GM19468 (cell line): ENCODE data around the gene HDGFL3.
"Not testable (repeated sequence)": the region's sequence is repeated elsewhere in the genome, so short reads cannot be mapped to it uniquely, and the experiment has no call there.

ENCODE experiments used
- ATAC-seq: cut with Tn5 transposase; IDR thresholded peaks from one replicate; pipeline ENCODE4 v1.9.1; 2021; ENCODE audit warnings: mild to moderate bottlenecking, moderate library complexity, moderate number of reproducible peaks; ENCODE audit not compliant: unreplicated experiment; ENCODE audit errors: extremely low read depth

HDGFL3 gene

GRCh38 chr15:83198476-83198875 lies 9.1 kb downstream of the HDGFL3 start:
- no peak for ATAC-seq

GRCh38 chr15:83194528-83194927 lies 13.1 kb downstream of the HDGFL3 start:
- no peak for ATAC-seq

GRCh38 chr15:83193721-83194120 lies 13.9 kb downstream of the HDGFL3 start:
- ATAC-seq, result no peak

- no peak for ATAC-seq
Observed at GRCh38 chr15:83192742-83193141, 14.9 kb downstream of the HDGFL3 start.

- no peak for ATAC-seq
Observed at GRCh38 chr15:83190450-83190849, 17.2 kb downstream of the HDGFL3 start.

GRCh38 chr15:83185561-83185960 lies 22.1 kb downstream of the HDGFL3 start:
- ATAC-seq, result no peak

- no peak for ATAC-seq
Observed at GRCh38 chr15:83178869-83179325, 28.7 kb downstream of the HDGFL3 start.

GRCh38 chr15:83178390-83178789 lies 29.2 kb downstream of the HDGFL3 start:
- no peak for ATAC-seq

GRCh38 chr15:83174891-83175290 lies 32.7 kb downstream of the HDGFL3 start:
- no peak for ATAC-seq

- no peak for ATAC-seq
Observed at GRCh38 chr15:83170474-83171165, 37.0 kb downstream of the HDGFL3 start.

- not testable (repeated sequence) for ATAC-seq
Observed at GRCh38 chr15:83169576-83169975, 38.0 kb downstream of the HDGFL3 start.

GRCh38 chr15:83166830-83167229 lies 40.8 kb downstream of the HDGFL3 start:
- ATAC-seq, result no peak

GRCh38 chr15:83166218-83166617 lies 41.4 kb downstream of the HDGFL3 start:
- no peak for ATAC-seq

GRCh38 chr15:83164771-83165404 lies 42.7 kb downstream of the HDGFL3 start:
- no peak for ATAC-seq

GRCh38 chr15:83164111-83164770 lies 43.4 kb downstream of the HDGFL3 start:
- ATAC-seq, result no peak

- no peak for ATAC-seq
Observed at GRCh38 chr15:83163032-83163431, 44.6 kb downstream of the HDGFL3 start.

- no peak for ATAC-seq
Observed at GRCh38 chr15:83160741-83161140, 46.9 kb downstream of the HDGFL3 start.

GRCh38 chr15:83158393-83158792 lies 49.2 kb downstream of the HDGFL3 start:
- ATAC-seq, result no peak

GRCh38 chr15:83155942-83156341 lies 51.7 kb downstream of the HDGFL3 start:
- ATAC-seq, result no peak

GRCh38 chr15:83153288-83153687 lies 54.3 kb downstream of the HDGFL3 start:
- ATAC-seq, result no peak

- ATAC-seq, result no peak
Observed at GRCh38 chr15:83144771-83145170, 62.9 kb downstream of the HDGFL3 start.
